ENCODE measurements around the gene FNDC3B. TPM values are rescaled to one million over a fixed set of nuclear protein-coding genes. Genes with fewer than 3 reads are reported as not detected.

Gene FNDC3B
- polyA plus RNA-seq, 6 donors from 2014 or later, result 1.2 to 3.1 (median 2.2) TPM; not detected in 1

DNA sequence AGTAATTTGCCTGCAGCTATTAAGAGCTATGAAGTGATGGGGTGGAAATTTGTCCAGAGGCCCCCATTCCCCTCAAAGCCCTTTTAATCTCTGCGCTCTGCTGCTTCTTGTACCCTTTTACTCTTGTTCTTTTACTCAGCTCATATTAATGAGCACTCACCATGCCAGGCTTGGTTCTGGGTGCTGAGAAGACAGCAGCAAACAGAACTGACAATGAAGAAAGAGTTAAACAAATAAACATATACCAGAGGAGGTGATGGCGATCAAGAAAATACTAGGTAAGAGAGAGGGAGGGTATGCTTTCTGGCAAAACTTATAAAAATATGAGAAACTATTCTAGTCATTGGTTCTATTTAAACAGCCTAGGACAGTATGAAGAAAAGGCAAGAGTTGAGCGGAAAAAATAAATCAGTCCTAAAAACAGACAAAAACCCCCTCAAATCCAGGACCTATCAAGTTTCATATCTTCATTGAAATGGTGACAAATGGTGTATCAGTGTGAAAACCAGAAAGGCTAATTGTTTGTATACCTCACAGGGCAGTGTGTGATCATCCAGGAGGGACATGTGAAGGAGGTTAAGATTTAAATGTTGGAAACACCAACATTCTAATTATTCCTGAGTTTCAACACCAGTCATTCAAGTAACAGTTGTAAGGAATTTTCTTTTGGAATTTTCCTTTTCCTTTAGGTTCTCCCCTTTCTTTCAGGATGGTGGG, 144.9 kb downstream of the FNDC3B start:
- H3K4me3 Mint-ChIP-seq, result no peak overlapping the region
- H3K27ac Mint-ChIP-seq, result no peak overlapping the region
- no peaks in the 10 kb centered on the region for H3K4me1 Mint-ChIP-seq
- ATAC-seq (ENCODE audit: low read depth in 2 of 2), result no peak
- no peaks in the 10 kb centered on the region for H3K9me3 Mint-ChIP-seq
- no peak for DNase-seq
- no peaks in the 10 kb centered on the region for H3K36me3 Mint-ChIP-seq
- no peaks in the 10 kb centered on the region for H3K27me3 Mint-ChIP-seq

DNA sequence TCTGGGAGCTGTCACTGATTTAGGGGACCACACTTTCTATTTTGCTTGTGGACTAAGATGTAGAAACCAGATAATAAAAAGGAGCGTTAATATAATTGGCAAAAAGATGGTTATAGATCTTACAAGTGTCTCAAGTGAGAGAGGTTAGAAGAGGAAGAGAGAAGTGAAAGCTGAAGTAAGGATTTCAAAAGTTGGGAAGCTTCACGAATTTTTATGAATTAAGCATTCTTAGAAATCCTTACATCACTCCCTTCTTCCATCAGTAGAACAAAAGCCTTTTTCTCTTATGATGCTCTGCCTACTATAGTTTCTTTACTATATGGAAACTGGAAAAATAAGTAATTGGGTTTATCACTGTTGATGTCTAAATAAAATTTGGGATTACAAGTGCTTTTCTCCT, 146.5 kb downstream of the FNDC3B start:
- Mint-ChIP-seq H3K4me1 (no peaks in the 10 kb centered on the region), H3K27me3 (no peaks in the 10 kb centered on the region), H3K4me3 (no peak overlapping the region), H3K36me3 (no peaks in the 10 kb centered on the region), H3K27ac (no peak overlapping the region), H3K9me3 (no peaks in the 10 kb centered on the region)
- DNase-seq (no peak), ATAC-seq (ENCODE audit: low read depth in 2 of 2) (no peak)

DNA sequence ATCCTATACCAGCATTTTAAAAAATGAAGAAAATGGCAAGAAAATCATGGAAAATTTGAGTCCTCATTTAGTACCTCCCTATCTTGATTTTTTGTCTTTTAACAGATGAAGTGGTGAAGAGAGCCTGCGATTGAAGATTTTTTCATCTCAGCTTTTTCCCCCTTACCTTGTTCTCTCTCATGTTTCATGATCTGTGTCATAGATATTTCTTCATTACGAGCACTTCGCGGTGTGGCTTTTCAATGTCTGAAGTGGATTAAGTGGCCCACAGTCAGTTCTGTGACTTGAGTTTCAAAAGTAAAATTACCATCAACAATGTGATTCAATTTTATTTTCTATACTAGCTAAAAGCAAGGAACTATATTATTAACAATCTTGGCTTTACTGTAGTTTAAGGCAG, 147.2 kb downstream of the FNDC3B start:
- Mint-ChIP-seq H3K4me1 (no peaks in the 10 kb centered on the region), H3K4me3 (no peak overlapping the region), H3K9me3 (no peaks in the 10 kb centered on the region), H3K27ac (no peak overlapping the region), H3K27me3 (no peaks in the 10 kb centered on the region), H3K36me3 (no peaks in the 10 kb centered on the region)
- DNase-seq (no peak), ATAC-seq (ENCODE audit: low read depth in 2 of 2) (no peak)

DNA sequence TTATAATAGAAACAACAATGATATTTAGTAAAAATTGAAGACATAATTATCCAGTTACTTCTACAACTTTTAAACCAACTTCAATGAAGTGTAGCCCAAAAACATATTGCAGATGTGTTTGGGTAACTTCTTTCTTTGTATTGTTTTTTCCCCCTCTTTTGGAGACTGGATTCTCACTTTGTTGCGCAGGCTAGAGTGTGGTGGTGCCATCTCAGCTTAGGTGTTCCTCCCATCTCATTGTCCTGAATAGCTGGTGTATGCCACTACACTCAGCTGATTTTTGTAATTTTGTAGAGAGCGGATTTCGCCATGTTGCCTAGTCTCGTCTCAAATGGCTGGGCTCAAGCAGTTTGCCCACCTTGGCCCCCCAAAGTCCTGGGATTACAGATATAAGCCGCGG, 148.1 kb downstream of the FNDC3B start:
- no peaks in the 10 kb centered on the region for H3K27me3 Mint-ChIP-seq
- H3K36me3 Mint-ChIP-seq, result no peaks in the 10 kb centered on the region
- no peak overlapping the region for H3K4me3 Mint-ChIP-seq
- no peak for DNase-seq
- no peaks in the 10 kb centered on the region for H3K9me3 Mint-ChIP-seq
- ATAC-seq (ENCODE audit: low read depth in 2 of 2), result no peak
- no peaks in the 10 kb centered on the region for H3K4me1 Mint-ChIP-seq
- H3K27ac Mint-ChIP-seq, result no peak overlapping the region

DNA sequence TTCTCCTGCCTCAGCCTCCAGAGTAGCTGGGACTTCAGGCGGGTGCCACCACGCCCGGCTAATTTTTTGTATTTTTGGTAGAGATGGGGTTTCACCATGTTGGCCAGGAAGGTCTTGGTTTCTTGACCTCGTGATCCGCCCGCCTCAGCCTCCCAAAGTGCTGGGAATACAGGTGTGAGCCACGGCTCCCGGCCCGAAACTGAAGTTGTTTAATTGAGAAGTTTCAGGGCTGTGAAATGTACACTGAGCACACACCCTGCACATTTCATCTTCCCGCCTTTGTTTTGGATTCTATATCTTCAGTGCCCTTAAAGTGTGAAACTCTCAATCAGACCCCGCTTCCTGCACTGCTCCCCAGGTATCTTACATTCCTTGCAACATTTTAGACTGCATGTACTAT, 149.1 kb downstream of the FNDC3B start:
- no peak overlapping the region for H3K4me3 Mint-ChIP-seq
- H3K36me3 Mint-ChIP-seq, result no peaks in the 10 kb centered on the region
- no peaks in the 10 kb centered on the region for H3K9me3 Mint-ChIP-seq
- no peak for DNase-seq
- peaks cover 0 to 1% (median 0%) of the 10 kb centered on the region in 3 donors for H3K27me3 Mint-ChIP-seq
- no peak for ATAC-seq (ENCODE audit: low read depth in 2 of 2)
- no peak overlapping the region for H3K27ac Mint-ChIP-seq
- H3K4me1 Mint-ChIP-seq, result no peaks in the 10 kb centered on the region

DNA sequence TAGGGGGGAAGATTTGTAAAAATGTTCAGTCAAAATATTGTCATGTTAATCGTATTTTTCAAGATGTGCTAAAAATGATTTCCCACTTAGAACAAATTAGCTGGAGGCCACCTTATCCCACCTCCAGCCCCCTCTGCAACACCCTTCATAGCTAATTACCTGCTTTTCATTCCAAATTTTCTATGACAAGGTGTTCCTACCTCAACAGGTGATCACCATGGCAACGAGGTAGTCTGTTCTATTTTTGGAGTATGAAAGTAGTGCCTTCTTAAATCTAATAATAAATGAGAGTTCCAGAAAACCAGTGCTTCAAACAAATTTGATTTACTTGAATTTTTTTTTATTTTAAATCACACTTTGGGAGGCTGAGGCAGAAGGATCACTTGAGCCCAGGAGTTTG, 149.8 kb downstream of the FNDC3B start:
- Mint-ChIP-seq H3K36me3 (no peaks in the 10 kb centered on the region), H3K4me1 (no peaks in the 10 kb centered on the region), H3K4me3 (no peak overlapping the region), H3K9me3 (no peaks in the 10 kb centered on the region), H3K27me3 (peaks cover 0 to 4% (median 0%) of the 10 kb centered on the region in 3 donors), H3K27ac (no peak overlapping the region)
- ATAC-seq (ENCODE audit: low read depth in 2 of 2) (no peak), DNase-seq (no peak)

DNA sequence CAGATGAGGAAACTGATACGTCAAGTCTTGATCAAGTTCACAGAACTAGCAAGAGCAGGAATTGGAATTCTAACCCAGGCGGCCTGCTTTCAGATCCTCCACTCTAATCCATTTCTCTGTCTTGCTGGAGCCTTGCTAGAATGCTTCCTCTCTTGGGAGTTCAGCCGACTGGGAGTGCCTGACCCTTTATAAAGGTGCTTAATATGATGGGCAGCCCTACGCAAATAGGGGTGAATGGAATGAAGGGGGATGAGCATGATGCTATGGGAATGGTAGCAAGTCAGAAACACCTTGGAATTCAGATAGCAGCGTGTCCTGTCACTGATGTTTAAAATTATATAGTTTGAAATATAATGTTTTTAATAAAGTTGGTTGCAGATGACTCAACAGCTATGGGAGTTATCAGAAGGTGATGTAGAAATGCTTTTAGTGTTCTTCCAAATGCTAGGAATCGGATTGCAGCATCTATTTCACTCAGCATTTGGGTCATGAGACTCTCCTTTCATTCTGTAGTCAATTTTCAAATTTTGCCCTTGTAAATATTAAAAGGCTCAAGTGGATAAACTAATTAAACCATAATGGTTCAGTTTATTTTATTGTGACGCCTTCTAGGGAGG, 150.7 kb downstream of the FNDC3B start:
- Mint-ChIP-seq H3K4me3 (no peak overlapping the region), H3K36me3 (no peaks in the 10 kb centered on the region), H3K4me1 (no peaks in the 10 kb centered on the region), H3K27ac (no peak overlapping the region), H3K27me3 (peaks cover 0 to 4% (median 0%) of the 10 kb centered on the region in 3 donors), H3K9me3 (no peaks in the 10 kb centered on the region)
- DNase-seq, result no peak
- ATAC-seq (ENCODE audit: low read depth in 2 of 2), result no peak

DNA sequence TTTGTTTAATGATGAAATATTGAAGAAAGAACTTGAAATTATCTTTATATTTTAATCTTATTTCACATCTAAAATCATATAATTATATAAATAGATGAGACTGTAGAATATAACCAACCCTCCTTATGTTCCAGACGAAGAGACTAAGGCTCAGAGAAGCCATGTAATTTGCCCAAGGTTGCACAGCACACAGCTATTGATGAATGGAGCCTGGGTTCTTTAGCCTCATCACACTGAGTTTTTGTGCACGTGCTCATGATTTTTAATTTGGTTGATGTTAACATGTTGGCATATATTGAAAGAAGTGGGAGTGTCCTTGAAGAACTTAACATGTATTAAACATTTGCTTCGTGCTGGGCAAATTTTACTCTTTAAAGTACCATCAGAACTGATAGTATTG, 151.6 kb downstream of the FNDC3B start:
- DNase-seq (no peak), ATAC-seq (ENCODE audit: low read depth in 2 of 2) (no peak)
- Mint-ChIP-seq H3K27me3 (peaks cover 0 to 4% (median 0%) of the 10 kb centered on the region in 3 donors), H3K27ac (no peak overlapping the region), H3K36me3 (no peaks in the 10 kb centered on the region), H3K4me3 (no peak overlapping the region), H3K9me3 (no peaks in the 10 kb centered on the region), H3K4me1 (no peaks in the 10 kb centered on the region)

DNA sequence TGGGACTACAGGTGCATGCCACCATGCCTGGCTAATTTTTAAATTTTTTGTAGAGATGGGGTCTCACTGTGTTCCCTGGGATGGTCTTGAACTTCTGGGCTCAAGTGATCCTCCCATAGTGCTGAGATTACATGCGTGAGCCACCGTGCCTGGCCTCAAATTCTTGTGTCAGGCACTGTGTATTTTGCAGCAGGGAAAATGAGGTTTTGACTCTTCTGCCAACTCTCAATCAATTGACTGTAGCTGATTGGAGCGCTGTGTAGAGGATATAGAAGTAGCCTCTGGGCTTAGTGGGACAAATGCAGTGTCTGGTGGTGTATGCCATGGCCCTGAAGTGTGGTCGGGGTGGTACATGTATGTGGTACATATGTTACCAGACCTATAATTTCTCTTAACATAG, 152.3 kb downstream of the FNDC3B start:
- DNase-seq (no peak), ATAC-seq (ENCODE audit: low read depth in 2 of 2) (no peak)
- H3K27me3 Mint-ChIP-seq, result peaks cover 0 to 4% (median 0%) of the 10 kb centered on the region in 3 donors
- H3K27ac Mint-ChIP-seq, result no peak overlapping the region
- no peaks in the 10 kb centered on the region for H3K9me3 Mint-ChIP-seq
- H3K4me1 Mint-ChIP-seq, result no peaks in the 10 kb centered on the region
- H3K36me3 Mint-ChIP-seq, result no peaks in the 10 kb centered on the region
- no peak overlapping the region for H3K4me3 Mint-ChIP-seq

DNA sequence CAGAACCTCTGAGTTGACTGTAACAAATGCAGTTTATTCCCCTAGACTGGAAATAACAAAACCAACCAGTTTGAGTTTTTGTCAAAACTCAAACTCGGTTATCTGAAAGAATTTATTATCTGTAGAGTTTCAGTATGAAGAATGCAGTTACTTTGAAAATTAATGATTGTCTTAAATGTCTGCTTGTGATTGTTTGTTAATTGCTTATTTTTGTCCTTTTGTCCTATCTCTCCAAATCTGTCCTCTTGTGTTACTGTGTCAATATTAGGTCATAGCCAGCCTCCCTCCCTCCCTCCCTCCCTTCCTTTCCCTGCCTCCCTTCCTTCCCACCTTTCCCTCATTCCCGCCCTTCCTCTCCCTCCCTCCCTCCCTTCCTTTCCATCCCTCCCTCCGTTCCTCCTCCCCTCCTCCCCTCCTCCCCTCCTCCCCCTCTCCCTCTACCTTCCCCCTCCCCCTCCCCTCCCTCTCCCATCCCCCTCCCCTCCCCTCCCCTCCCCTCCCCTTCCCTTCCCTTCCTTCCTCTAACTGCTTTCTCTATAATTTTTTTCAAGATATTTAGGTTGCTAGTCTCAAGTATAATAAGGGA, 153.5 kb downstream of the FNDC3B start:
- ATAC-seq (ENCODE audit: low read depth in 2 of 2) (no peak), DNase-seq (no peak)
- H3K27ac Mint-ChIP-seq, result no peak overlapping the region
- H3K27me3 Mint-ChIP-seq, result peaks cover 0 to 4% (median 0%) of the 10 kb centered on the region in 3 donors
- no peak overlapping the region for H3K4me3 Mint-ChIP-seq
- H3K9me3 Mint-ChIP-seq, result no peaks in the 10 kb centered on the region
- no peaks in the 10 kb centered on the region for H3K4me1 Mint-ChIP-seq
- H3K36me3 Mint-ChIP-seq, result no peaks in the 10 kb centered on the region

DNA sequence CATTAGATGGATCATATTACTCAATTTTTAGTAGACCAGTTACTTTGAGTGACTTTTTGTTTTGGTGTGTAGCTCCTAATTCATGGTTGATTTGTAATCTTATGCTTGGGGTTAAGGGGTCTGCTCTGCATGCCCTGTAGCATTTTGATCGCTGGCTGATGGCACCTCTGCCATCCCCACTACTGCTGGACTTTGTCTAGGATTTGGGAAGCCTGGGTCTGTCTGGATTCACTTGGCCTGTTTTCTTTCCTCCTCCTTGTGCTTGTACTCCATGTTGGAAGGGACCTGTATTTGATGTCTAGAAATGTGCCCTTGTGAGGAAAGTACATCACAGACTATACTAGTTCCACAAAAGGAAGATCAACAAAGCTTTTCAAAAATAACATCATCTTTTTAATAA, 154.1 kb downstream of the FNDC3B start:
- Mint-ChIP-seq H3K36me3 (no peaks in the 10 kb centered on the region), H3K4me1 (peaks cover 0 to 2% (median 0%) of the 10 kb centered on the region in 3 donors), H3K27ac (no peak overlapping the region), H3K27me3 (peaks cover 0 to 4% (median 0%) of the 10 kb centered on the region in 3 donors), H3K9me3 (no peaks in the 10 kb centered on the region), H3K4me3 (peak overlapping the region in 1 of 8 donors; percentile 35)
- no peak for ATAC-seq (ENCODE audit: low read depth in 2 of 2)
- DNase-seq, result no peak

DNA sequence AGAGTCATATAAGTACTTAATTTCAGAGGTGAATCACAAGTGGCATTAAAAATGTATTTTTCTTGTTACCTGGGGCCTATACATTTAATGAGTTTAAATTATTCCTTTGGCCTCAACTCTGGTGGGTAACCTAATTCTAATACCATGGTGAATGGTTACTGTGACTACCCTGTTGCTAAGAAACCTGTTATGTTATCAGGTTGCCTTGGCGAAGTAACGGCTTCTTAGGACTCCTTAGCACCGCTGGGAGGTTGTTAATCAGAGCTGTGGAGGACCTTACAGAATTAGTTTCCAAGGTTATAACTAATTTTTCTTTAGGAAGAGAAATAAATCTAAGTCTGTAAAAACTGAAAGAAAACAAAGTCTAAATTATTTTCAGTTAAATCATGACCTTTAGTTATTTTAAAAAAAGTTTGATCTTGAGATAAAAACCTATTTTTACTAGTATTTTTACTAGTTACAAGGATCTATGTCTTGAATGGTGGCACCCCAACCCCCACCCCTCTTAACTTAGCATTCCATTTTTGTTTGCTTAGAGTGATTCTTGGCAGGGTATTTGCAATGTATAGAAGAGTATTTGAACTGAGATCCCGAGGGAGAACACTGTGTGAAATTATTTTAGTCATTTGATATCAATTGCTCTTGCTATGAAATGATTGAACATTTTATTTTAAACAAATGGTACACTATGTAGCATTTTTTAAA, 155.5 kb downstream of the FNDC3B start:
- H3K9me3 Mint-ChIP-seq, result no peaks in the 10 kb centered on the region
- H3K27ac Mint-ChIP-seq, result no peak overlapping the region
- no peak overlapping the region for H3K4me3 Mint-ChIP-seq
- peaks cover 0 to 2% of the 10 kb centered on the region in 2 donors for H3K36me3 Mint-ChIP-seq
- H3K4me1 Mint-ChIP-seq, result peaks cover 0 to 5% (median 0%) of the 10 kb centered on the region in 3 donors
- peaks cover 0 to 4% (median 0%) of the 10 kb centered on the region in 3 donors for H3K27me3 Mint-ChIP-seq
- no peak for ATAC-seq (ENCODE audit: low read depth in 2 of 2)
- no peak for DNase-seq

DNA sequence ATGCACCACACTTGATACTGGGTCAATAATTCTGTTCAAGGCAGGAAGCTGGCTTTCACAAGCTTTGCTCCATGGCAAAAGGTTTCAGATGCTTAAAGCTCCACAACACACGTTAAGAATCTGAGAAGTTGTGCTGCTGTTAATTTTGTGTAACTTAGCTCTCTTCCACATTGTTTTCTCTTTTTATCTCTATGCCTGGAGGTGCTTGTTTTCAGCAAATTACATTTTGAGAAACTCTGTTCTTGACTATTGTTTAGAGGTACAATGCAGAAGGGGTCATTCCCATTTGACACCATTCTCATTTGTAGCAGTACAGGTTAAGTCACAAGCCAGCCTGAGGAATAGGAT, 156.0 kb downstream of the FNDC3B start:
- no peak for DNase-seq
- Mint-ChIP-seq H3K36me3 (peaks cover 0 to 4% of the 10 kb centered on the region in 2 donors), H3K27ac (no peak overlapping the region), H3K9me3 (peaks cover 0 to 2% (median 0%) of the 10 kb centered on the region in 7 donors), H3K27me3 (peaks cover 0 to 4% (median 0%) of the 10 kb centered on the region in 3 donors), H3K4me3 (no peak overlapping the region), H3K4me1 (peaks cover 0 to 5% (median 0%) of the 10 kb centered on the region in 3 donors)
- ATAC-seq (ENCODE audit: low read depth in 2 of 2), result no peak

DNA sequence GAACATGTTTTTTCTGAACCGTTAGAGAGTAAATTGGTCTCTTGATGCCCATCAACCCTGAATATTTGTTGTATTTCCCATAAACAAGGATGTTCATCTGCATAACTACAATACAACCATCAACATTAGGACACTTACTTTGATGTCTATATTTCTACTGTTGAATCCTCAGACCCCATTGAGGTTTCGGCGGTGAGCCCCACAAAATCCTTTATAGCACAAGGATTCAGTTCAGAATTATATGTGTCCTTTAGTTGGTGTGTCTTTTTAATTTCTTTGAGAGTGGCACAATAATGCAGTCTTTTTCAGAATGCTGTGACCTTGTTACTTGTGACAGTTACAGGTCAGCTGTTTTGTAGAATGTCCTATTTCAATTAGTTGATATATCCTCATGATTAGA, 158.0 kb downstream of the FNDC3B start:
- no peak overlapping the region for H3K4me3 Mint-ChIP-seq
- peaks cover 0 to 2% (median 0%) of the 10 kb centered on the region in 7 donors for H3K9me3 Mint-ChIP-seq
- H3K27me3 Mint-ChIP-seq, result peaks cover 0 to 4% (median 0%) of the 10 kb centered on the region in 3 donors
- H3K4me1 Mint-ChIP-seq, result peaks cover 0 to 5% (median 0%) of the 10 kb centered on the region in 3 donors
- no peak overlapping the region for H3K27ac Mint-ChIP-seq
- peaks cover 0 to 4% of the 10 kb centered on the region in 2 donors for H3K36me3 Mint-ChIP-seq
- DNase-seq, result no peak
- ATAC-seq (ENCODE audit: low read depth in 2 of 2), result no peak

Measured in naive B cell (primary cell).